HepG2 (cell line): ENCODE results near the gene OPRL1. TPM values are rescaled to one million over a fixed set of nuclear protein-coding genes. Genes with fewer than 3 reads are reported as not detected.

ENCODE experiments used
- CBX5 ChIP-seq: sonication (generic); formaldehyde crosslinking; IDR thresholded peaks from 2 replicates; pipeline ENCODE4 v1.4.0; 2020; ENCODE audit warnings: missing genetic modification reagents, borderline replicate concordance
- ETV5 ChIP-seq: IDR thresholded peaks from 2 replicates; pipeline ENCODE4 v1.6.1; 2018; ENCODE audit warnings: missing biosample characterization, missing genetic modification reagents, inconsistent platforms, borderline replicate concordance
- FLYWCH1 ChIP-seq: sonication (generic); formaldehyde crosslinking; IDR thresholded peaks from 2 replicates; pipeline ENCODE4 v1.8.1; 2023; ENCODE audit warnings: mild to moderate bottlenecking, missing genetic modification reagents
- JUND ChIP-seq: sonication (generic); formaldehyde crosslinking; IDR thresholded peaks from 2 replicates; pipeline ENCODE4 v1.8.0; 2022; ENCODE audit warnings: mild to moderate bottlenecking, missing genetic modification reagents
- MAFG ChIP-seq: sonication (generic); formaldehyde crosslinking; IDR thresholded peaks from 2 replicates; pipeline ENCODE4 v1.5.1; 2020; ENCODE audit warnings: mild to moderate bottlenecking, missing genetic modification reagents
- MXI1 ChIP-seq: IDR thresholded peaks from 3 replicates; pipeline ENCODE4 v1.6.1; 2012; ENCODE audit warnings: low read depth, low read length, inconsistent platforms, borderline replicate concordance
- PAWR ChIP-seq: sonication (generic); formaldehyde crosslinking; IDR thresholded peaks from 2 replicates; pipeline ENCODE4 v1.4.0; 2020; ENCODE audit warnings: missing genetic modification reagents, mild to moderate bottlenecking, borderline replicate concordance
- PTBP1 ChIP-seq: fragments of 200-400 bp; formaldehyde crosslinking; IDR thresholded peaks from 2 replicates; pipeline ENCODE4 v1.6.1; 2018; ENCODE audit warnings: low read length, low read depth; ENCODE audit not compliant: poor library complexity, severe bottlenecking
- SOX5 ChIP-seq: IDR thresholded peaks from 2 replicates; pipeline ENCODE4 v1.6.1; 2016; ENCODE audit warnings: borderline replicate concordance
- TBL1XR1 ChIP-seq: fragments of 150-350 bp; IDR thresholded peaks from 2 replicates; pipeline ENCODE4 v1.6.1; 2014; ENCODE audit warnings: borderline replicate concordance, low read length; ENCODE audit not compliant: partially characterized antibody
- ZNF430 ChIP-seq: sonication (generic); formaldehyde crosslinking; IDR thresholded peaks from 2 replicates; pipeline ENCODE4 v1.9.0; 2021; ENCODE audit warnings: mild to moderate bottlenecking, missing genetic modification reagents
- polyA plus RNA-seq, 8 experiments: library from polyadenylated mRNA; depleted of rRNA in 3 of 8; stranded (reverse) in 7 of 8; unstranded in 1 of 8; fragments of >200 nt; fragmentation: Illumina TruSeq in 4 of 8; extraction: Trizol in 4 of 8; gene quantifications; 2 replicates each; pipeline versions ENCODE4 v1.2.1 to v1.2.3, GENCODE V29; 2011 to 2016; ENCODE audit warnings: low read depth in 4 of 8, missing spikeins in 1 of 8, mixed read lengths in 1 of 8; ENCODE audit not compliant: insufficient read depth in 1 of 8
- total RNA-seq, 5 experiments: library from RNA; depleted of rRNA; stranded (reverse); fragments of >200 nt; fragmentation: Illumina TruSeq; extraction: Trizol; gene quantifications; 2 replicates each; pipeline ENCODE4 v1.2.3, GENCODE V29; 2016; ENCODE audit warnings: low read depth in 1 of 5
- TF ChIP-seq, protein P1 (sequence below): sonication (generic); formaldehyde crosslinking; IDR thresholded peaks from 2 replicates; pipeline ENCODE4 v1.4.0; 2020; ENCODE audit warnings: missing genetic modification reagents, borderline replicate concordance
- TF ChIP-seq, protein P2 (sequence below): sonication (generic); formaldehyde crosslinking; IDR thresholded peaks from 2 replicates; pipeline ENCODE4 v1.4.0; 2020; ENCODE audit warnings: missing genetic modification reagents
- TF ChIP-seq, protein P3 (sequence below): sonication (generic); formaldehyde crosslinking; IDR thresholded peaks from 2 replicates; pipeline ENCODE4 v1.5.1; 2020; ENCODE audit warnings: mild to moderate bottlenecking, missing genetic modification reagents, moderate library complexity
- TF ChIP-seq, protein P4 (sequence below): sonication (generic); formaldehyde crosslinking; IDR thresholded peaks from 2 replicates; pipeline ENCODE4 v1.5.0; 2020; ENCODE audit warnings: missing genetic modification reagents
- TF ChIP-seq, protein P5 (sequence below): sonication (generic); formaldehyde crosslinking; IDR thresholded peaks from 2 replicates; pipeline ENCODE4 v1.4.0; 2020; ENCODE audit warnings: missing genetic modification reagents, borderline replicate concordance

OPRL1 gene
- total and polyA plus RNA-seq, 2 of the 13 experiments (the other 11 are each of a cell fraction or from before 2014, with no cell fraction given): 0.35 to 0.71 TPM

DNA sequence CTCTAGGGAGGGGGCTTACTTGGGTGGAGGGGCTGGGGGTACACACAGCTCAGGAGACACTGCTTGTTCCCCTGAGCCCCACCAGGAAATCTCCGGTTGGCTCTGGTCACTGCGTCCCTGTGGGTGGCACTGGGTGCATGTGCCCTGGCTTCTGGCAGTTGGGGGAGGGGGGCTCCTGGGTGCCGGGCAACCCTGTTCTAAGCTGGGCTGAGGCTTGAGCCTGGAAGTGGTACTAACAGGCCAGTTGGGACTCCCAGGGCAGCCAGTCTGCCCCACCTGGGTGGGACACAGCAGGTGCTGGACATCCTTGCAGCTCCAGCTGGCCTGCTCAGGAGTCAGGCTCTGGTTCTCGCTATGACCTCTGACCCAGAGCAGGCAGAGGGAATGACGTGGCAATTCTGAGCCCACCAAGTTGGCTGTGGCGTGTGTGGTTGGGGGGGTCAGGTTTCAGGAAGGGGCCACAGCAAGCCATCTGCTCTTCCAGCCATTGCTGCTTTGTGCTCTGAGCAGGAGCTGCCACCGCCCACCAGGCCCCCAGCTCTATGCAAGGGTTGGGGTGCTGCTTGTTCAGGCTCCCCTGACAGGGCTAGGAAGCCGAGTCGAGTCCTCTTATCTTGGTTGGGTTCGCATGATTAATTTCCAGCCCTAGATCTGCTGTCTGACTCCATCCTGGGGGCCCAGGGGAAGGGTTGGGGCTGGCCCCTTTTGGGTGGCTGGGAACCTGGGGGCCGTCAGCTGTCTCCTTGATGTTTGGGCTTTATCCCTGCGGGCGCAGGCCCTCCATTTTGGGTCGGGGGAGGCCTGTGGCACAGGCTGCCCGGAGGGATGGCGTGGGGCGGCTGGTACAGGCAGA, 43.3 kb upstream of the OPRL1 start (continued):
- TF ChIP-seq, protein P1, sequence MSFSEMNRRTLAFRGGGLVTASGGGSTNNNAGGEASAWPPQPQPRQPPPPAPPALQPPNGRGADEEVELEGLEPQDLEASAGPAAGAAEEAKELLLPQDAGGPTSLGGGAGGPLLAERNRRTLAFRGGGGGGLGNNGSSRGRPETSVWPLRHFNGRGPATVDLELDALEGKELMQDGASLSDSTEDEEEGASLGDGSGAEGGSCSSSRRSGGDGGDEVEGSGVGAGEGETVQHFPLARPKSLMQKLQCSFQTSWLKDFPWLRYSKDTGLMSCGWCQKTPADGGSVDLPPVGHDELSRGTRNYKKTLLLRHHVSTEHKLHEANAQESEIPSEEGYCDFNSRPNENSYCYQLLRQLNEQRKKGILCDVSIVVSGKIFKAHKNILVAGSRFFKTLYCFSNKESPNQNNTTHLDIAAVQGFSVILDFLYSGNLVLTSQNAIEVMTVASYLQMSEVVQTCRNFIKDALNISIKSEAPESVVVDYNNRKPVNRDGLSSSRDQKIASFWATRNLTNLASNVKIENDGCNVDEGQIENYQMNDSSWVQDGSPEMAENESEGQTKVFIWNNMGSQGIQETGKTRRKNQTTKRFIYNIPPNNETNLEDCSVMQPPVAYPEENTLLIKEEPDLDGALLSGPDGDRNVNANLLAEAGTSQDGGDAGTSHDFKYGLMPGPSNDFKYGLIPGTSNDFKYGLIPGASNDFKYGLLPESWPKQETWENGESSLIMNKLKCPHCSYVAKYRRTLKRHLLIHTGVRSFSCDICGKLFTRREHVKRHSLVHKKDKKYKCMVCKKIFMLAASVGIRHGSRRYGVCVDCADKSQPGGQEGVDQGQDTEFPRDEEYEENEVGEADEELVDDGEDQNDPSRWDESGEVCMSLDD (CRISPR knock-in tag): peak; percentile 76; the same call in 1 of the 2 replicates
- TF ChIP-seq JUND: no peak; the same call in 1 of the 2 replicates
- TF ChIP-seq, protein P2, sequence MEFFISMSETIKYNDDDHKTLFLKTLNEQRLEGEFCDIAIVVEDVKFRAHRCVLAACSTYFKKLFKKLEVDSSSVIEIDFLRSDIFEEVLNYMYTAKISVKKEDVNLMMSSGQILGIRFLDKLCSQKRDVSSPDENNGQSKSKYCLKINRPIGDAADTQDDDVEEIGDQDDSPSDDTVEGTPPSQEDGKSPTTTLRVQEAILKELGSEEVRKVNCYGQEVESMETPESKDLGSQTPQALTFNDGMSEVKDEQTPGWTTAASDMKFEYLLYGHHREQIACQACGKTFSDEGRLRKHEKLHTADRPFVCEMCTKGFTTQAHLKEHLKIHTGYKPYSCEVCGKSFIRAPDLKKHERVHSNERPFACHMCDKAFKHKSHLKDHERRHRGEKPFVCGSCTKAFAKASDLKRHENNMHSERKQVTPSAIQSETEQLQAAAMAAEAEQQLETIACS: no peak
- TF ChIP-seq CBX5 (CRISPR knock-in tag): 0 out of 2 replicates have a peak, but pooled peaks have one; percentile 67
- TF ChIP-seq, protein P3, sequence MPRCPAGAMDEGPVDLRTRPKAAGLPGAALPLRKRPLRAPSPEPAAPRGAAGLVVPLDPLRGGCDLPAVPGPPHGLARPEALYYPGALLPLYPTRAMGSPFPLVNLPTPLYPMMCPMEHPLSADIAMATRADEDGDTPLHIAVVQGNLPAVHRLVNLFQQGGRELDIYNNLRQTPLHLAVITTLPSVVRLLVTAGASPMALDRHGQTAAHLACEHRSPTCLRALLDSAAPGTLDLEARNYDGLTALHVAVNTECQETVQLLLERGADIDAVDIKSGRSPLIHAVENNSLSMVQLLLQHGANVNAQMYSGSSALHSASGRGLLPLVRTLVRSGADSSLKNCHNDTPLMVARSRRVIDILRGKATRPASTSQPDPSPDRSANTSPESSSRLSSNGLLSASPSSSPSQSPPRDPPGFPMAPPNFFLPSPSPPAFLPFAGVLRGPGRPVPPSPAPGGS: no peak; the same call in 1 of the 2 replicates
- TF ChIP-seq PTBP1: no peak
- TF ChIP-seq, protein P4, sequence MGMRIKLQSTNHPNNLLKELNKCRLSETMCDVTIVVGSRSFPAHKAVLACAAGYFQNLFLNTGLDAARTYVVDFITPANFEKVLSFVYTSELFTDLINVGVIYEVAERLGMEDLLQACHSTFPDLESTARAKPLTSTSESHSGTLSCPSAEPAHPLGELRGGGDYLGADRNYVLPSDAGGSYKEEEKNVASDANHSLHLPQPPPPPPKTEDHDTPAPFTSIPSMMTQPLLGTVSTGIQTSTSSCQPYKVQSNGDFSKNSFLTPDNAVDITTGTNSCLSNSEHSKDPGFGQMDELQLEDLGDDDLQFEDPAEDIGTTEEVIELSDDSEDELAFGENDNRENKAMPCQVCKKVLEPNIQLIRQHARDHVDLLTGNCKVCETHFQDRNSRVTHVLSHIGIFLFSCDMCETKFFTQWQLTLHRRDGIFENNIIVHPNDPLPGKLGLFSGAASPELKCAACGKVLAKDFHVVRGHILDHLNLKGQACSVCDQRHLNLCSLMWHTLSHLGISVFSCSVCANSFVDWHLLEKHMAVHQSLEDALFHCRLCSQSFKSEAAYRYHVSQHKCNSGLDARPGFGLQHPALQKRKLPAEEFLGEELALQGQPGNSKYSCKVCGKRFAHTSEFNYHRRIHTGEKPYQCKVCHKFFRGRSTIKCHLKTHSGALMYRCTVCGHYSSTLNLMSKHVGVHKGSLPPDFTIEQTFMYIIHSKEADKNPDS (CRISPR knock-in tag): peak; percentile 92
- TF ChIP-seq, protein P5, sequence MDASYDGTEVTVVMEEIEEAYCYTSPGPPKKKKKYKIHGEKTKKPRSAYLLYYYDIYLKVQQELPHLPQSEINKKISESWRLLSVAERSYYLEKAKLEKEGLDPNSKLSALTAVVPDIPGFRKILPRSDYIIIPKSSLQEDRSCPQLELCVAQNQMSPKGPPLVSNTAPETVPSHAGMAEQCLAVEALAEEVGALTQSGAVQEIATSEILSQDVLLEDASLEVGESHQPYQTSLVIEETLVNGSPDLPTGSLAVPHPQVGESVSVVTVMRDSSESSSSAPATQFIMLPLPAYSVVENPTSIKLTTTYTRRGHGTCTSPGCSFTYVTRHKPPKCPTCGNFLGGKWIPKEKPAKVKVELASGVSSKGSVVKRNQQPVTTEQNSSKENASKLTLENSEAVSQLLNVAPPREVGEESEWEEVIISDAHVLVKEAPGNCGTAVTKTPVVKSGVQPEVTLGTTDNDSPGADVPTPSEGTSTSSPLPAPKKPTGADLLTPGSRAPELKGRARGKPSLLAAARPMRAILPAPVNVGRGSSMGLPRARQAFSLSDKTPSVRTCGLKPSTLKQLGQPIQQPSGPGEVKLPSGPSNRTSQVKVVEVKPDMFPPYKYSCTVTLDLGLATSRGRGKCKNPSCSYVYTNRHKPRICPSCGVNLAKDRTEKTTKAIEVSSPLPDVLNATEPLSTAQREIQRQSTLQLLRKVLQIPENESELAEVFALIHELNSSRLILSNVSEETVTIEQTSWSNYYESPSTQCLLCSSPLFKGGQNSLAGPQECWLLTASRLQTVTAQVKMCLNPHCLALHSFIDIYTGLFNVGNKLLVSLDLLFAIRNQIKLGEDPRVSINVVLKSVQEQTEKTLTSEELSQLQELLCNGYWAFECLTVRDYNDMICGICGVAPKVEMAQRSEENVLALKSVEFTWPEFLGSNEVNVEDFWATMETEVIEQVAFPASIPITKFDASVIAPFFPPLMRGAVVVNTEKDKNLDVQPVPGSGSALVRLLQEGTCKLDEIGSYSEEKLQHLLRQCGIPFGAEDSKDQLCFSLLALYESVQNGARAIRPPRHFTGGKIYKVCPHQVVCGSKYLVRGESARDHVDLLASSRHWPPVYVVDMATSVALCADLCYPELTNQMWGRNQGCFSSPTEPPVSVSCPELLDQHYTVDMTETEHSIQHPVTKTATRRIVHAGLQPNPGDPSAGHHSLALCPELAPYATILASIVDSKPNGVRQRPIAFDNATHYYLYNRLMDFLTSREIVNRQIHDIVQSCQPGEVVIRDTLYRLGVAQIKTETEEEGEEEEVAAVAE (CRISPR knock-in tag): no peak
- no peak for TF ChIP-seq MAFG
- TF ChIP-seq TBL1XR1: no peak
- no peak; the same call in 2 of the 3 replicates for TF ChIP-seq MXI1
- TF ChIP-seq PAWR (CRISPR knock-in tag): no peak
- TF ChIP-seq FLYWCH1 (CRISPR knock-in tag): no peak
- peak; percentile 19 for TF ChIP-seq SOX5 (CRISPR knock-in tag)
- no peak for TF ChIP-seq ZNF430 (CRISPR knock-in tag)
- TF ChIP-seq ETV5 (CRISPR knock-in tag): no peak; the same call in 1 of the 2 replicates
